Activated naive CD8-positive, alpha-beta T cell (primary cell): ENCODE results near the gene GHITM.
A peak's percentile ranks its signal among the peaks of the same experiment; 100 is the strongest.
"Not testable (repeated sequence)": the region's sequence is repeated elsewhere in the genome, so short reads cannot be mapped to it uniquely, and the experiment has no call there.

Experiments used
- H3K27ac Mint-ChIP-seq: one replicate; pipeline ENCODE4 v1.8.0; 2021; ENCODE audit warnings: mixed read lengths
- H3K27me3 Mint-ChIP-seq: one replicate; pipeline ENCODE4 v1.8.0; 2021; ENCODE audit warnings: mixed read lengths
- H3K36me3 Mint-ChIP-seq: one replicate; pipeline ENCODE4 v1.8.0; 2021; ENCODE audit warnings: mixed read lengths
- H3K4me1 Mint-ChIP-seq: one replicate; pipeline ENCODE4 v1.8.0; 2021; ENCODE audit warnings: low read depth, mixed read lengths
- H3K4me3 Mint-ChIP-seq: one replicate; pipeline ENCODE4 v1.8.0; 2021; ENCODE audit warnings: mild to moderate bottlenecking, mixed read lengths
- H3K9me3 Mint-ChIP-seq: one replicate; pipeline ENCODE4 v1.8.0; 2021; ENCODE audit warnings: low read depth, mixed read lengths

Gene GHITM, protein sequence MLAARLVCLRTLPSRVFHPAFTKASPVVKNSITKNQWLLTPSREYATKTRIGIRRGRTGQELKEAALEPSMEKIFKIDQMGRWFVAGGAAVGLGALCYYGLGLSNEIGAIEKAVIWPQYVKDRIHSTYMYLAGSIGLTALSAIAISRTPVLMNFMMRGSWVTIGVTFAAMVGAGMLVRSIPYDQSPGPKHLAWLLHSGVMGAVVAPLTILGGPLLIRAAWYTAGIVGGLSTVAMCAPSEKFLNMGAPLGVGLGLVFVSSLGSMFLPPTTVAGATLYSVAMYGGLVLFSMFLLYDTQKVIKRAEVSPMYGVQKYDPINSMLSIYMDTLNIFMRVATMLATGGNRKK

GRCh38 chr10:84139126-84140035 lies at the start of gene GHITM:
GHITM (plus strand) TSS chr10:84139509; CDS start chr10:84141501, 1,992 bp downstream.
- Mint-ChIP-seq H3K27me3 (no peaks in the 10 kb centered on the region), H3K36me3 (peaks cover 7% of the 10 kb centered on the region), H3K4me3 (peak within 1 kb of the TSS; percentile 95), H3K4me1 (peaks cover 45% of the 10 kb centered on the region), H3K27ac (peak within 1 kb of the TSS; percentile 99), H3K9me3 (no peaks in the 10 kb centered on the region)

GRCh38 chr10:84095811-84096497 lies 43.4 kb upstream of the GHITM start:
- Mint-ChIP-seq H3K27ac (no peak overlapping the region), H3K27me3 (peaks cover 1% of the 10 kb centered on the region), H3K4me1 (no peaks in the 10 kb centered on the region), H3K36me3 (no peaks in the 10 kb centered on the region), H3K9me3 (no peaks in the 10 kb centered on the region), H3K4me3 (no peak overlapping the region)

GRCh38 chr10:84097787-84098353 lies 41.4 kb upstream of the GHITM start:
- no peaks in the 10 kb centered on the region for H3K36me3 Mint-ChIP-seq
- H3K27ac Mint-ChIP-seq, result no peak overlapping the region
- no peaks in the 10 kb centered on the region for H3K9me3 Mint-ChIP-seq
- no peak overlapping the region for H3K4me3 Mint-ChIP-seq
- H3K4me1 Mint-ChIP-seq, result no peaks in the 10 kb centered on the region
- H3K27me3 Mint-ChIP-seq, result peaks cover 1% of the 10 kb centered on the region

DNA sequence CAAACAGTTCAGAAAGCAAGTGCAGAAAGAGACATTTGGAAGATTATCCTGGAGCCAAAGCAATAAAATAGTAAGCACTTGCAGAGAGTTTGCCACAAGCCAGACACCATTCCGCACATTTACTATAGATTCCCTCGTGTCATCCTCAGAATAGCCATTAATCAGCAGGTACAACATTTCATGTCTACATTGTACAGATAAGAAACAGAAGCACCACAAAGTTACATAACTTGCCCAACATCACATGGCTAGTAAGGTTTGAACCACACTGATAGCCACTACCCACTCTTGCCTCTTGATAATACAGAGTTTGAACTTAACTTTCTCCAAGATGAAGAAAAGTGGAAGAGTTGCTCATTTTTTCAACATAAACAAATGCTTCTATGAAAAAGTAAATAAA lies 40.6 kb upstream of the GHITM start:
- H3K36me3 Mint-ChIP-seq, result no peaks in the 10 kb centered on the region
- no peak overlapping the region for H3K27ac Mint-ChIP-seq
- no peak overlapping the region for H3K4me3 Mint-ChIP-seq
- peaks cover 1% of the 10 kb centered on the region for H3K27me3 Mint-ChIP-seq
- no peaks in the 10 kb centered on the region for H3K9me3 Mint-ChIP-seq
- no peaks in the 10 kb centered on the region for H3K4me1 Mint-ChIP-seq

GRCh38 chr10:84101042-84101441 lies 38.3 kb upstream of the GHITM start:
- Mint-ChIP-seq H3K9me3 (no peaks in the 10 kb centered on the region), H3K27ac (no peak overlapping the region), H3K4me1 (no peaks in the 10 kb centered on the region), H3K27me3 (no peaks in the 10 kb centered on the region), H3K36me3 (no peaks in the 10 kb centered on the region), H3K4me3 (no peak overlapping the region)

DNA sequence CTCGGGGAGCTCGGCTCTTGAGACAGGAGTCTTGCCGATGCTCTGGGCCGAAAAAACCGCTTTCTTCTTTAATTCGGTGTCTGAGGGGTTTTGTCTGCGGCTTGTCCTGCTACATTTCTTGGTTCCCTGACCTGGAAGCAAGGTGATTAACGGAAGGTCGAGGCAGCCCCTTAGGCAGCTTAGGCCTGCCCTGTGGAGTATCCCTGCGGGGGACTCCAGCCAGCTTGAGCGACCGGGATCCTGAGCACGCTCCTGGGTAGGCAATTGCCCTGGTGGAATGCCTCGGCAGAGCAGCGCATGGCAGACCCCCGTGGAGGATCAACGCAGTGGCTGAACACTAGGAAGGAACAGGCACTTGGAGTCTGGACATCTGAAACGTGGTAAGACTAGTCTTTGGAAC lies 30.5 kb upstream of the GHITM start:
- peaks cover 4% of the 10 kb centered on the region for H3K27me3 Mint-ChIP-seq
- no peak overlapping the region for H3K4me3 Mint-ChIP-seq

GRCh38 chr10:84109772-84110171 lies 29.5 kb upstream of the GHITM start:
- H3K27ac Mint-ChIP-seq, H3K9me3 Mint-ChIP-seq, H3K4me3 Mint-ChIP-seq, H3K27me3 Mint-ChIP-seq, H3K36me3 Mint-ChIP-seq, H3K4me1 Mint-ChIP-seq: not testable (repeated sequence)

More for the DNA sequence above, 30.5 kb upstream of the GHITM start:
- Mint-ChIP-seq H3K36me3 (no peaks in the 10 kb centered on the region), H3K4me1 (no peaks in the 10 kb centered on the region), H3K27ac (no peak overlapping the region), H3K9me3 (no peaks in the 10 kb centered on the region)

- H3K27ac Mint-ChIP-seq, H3K9me3 Mint-ChIP-seq, H3K4me3 Mint-ChIP-seq, H3K4me1 Mint-ChIP-seq, H3K36me3 Mint-ChIP-seq: not testable (repeated sequence)
- peaks cover 12% of the 10 kb centered on the region for H3K27me3 Mint-ChIP-seq
Measured at GRCh38 chr10:84113468-84113867, 25.8 kb upstream of the GHITM start.

DNA sequence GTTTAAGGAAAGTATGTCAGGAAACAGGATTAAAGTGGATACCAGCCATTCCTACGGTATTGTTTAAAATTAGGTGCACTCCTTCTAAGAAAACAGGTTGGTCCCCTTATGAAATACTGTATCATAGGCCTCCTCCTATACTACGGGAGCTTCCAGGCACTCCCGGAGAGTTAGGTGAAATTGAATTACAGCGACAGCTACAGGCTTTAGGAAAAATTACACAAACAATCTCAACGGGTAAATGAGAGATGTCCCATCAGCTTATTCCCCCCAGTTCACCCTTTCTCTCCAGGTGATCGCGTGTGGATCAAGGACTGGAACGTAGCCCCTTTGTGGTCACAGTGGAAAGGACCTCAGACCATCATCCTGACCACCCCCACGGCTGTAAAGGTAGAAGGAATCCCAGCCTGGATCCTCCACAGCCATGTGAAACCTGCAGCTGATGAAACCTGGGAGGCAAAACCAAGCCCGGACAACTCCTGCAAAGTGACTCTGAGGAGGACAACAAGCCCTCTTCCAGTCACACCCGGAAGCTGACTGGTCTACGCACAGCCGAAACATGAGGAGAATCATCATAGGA lies 25.1 kb upstream of the GHITM start:
- peaks cover 12% of the 10 kb centered on the region for H3K27me3 Mint-ChIP-seq
- no peaks in the 10 kb centered on the region for H3K9me3 Mint-ChIP-seq

DNA sequence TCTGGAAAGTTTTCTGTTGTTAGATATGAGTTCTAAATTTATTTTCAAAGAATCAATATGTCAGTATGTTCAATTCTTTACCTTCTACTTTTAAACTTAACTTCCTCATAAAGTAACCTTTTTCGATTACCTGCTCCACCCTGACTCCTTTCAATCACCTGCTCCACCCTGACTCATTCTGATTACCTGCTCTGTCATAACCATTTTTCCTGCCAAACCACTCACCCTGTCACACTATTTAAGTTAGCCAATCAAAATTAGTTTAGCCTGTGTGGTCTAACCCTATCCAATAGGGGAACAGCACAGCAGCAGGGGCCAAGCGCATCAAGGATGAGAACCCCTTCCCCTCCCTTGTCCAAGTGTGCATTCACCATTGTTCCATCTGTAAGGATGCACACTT lies 22.1 kb upstream of the GHITM start:
- H3K4me3 Mint-ChIP-seq, H3K4me1 Mint-ChIP-seq, H3K27ac Mint-ChIP-seq, H3K9me3 Mint-ChIP-seq, H3K36me3 Mint-ChIP-seq: not testable (repeated sequence)
- H3K27me3 Mint-ChIP-seq, result peaks cover 10% of the 10 kb centered on the region

More for the DNA sequence above, 25.1 kb upstream of the GHITM start:
- no peaks in the 10 kb centered on the region for H3K4me1 Mint-ChIP-seq
- H3K36me3 Mint-ChIP-seq, result no peaks in the 10 kb centered on the region
- H3K4me3 Mint-ChIP-seq, result no peak overlapping the region
- no peak overlapping the region for H3K27ac Mint-ChIP-seq

DNA sequence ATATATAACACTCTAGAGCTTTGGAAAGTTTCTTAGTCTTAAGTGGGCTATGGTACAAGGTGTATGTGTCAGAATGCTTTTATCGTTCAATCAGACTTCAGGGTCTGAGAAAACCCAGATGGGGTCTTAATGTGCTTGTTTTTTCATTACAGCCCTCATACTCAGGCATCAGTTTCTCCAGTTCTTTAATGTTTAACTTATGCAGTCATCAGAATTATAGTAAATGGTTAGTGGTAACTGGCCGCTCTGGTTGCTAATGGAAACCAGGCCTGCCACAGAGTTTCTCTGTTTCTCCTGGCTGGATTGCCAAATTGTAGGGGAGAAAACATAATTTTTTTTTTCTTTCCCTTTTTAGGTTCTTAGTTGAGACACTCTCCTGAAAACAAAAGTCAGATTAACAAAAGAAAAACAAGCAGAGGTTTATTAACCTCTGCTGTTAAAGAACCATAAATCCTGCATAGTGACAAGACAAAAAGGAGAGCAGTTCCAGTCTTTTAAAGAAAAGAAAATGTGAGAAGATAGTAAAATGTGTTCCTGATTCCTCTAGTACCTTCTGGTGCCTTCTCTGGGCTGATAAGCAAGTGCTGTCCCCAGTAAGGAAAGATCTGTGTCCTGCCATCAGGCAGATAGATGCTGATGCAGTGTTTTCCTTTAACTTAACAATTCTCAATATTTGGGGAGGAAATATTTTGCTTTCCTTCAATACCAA lies 21.5 kb upstream of the GHITM start:
- Mint-ChIP-seq H3K9me3 (no peaks in the 10 kb centered on the region), H3K4me1 (no peaks in the 10 kb centered on the region), H3K4me3 (no peak overlapping the region), H3K27ac (no peak overlapping the region), H3K36me3 (no peaks in the 10 kb centered on the region), H3K27me3 (peaks cover 10% of the 10 kb centered on the region)

DNA sequence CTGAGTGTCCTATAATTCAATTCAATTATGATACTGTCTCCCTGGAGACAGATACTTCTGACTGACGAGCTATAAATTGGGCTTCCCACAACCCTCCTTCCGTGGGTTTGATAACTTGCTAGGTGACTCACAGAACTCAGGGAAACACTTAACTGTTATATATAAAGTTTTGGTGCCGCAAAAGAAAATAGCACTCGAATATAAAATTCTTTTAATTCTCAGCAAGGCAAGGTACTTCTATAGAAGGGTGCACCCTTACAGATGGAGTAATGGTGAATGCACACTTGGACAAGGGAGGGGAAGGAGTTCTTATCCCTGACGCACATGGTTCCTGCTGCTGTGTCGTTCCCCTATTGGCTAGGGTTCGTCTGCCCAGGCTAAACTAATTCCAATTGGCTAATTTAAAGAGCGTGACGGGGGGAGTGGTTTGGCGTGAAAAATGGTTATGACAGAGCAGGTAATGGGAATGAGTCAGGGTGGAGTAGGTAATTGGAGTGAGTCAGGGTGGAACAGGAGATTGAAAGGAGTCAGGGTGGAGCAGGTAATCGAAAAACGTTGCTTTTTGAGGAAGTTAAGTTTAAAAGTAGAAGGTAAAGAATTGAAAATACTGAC lies 20.8 kb upstream of the GHITM start:
- Mint-ChIP-seq H3K27me3 (peaks cover 10% of the 10 kb centered on the region), H3K27ac (no peak overlapping the region), H3K36me3 (no peaks in the 10 kb centered on the region), H3K4me3 (no peak overlapping the region), H3K4me1 (no peaks in the 10 kb centered on the region), H3K9me3 (no peaks in the 10 kb centered on the region)

DNA sequence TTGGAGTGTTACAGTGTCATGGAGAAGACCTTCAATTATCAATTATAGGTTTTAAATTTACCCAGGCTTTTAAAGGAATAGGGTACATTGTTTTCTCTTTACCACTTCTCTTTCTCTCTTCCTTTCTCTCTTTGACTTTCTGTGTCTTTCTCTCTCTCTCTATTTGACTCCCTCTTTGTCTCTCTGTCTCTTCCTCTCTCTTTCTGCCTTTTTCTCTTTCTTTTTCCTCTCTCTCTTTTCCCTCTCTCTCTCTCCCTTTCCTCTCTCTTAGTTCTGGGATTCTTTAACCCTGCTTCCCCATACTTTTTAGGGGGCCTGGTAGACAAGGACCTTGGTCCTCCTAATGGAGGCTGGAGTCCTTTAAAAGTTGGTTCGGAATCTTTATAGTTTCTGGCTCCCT lies 15.9 kb upstream of the GHITM start:
- Mint-ChIP-seq H3K4me1 (no peaks in the 10 kb centered on the region), H3K27me3 (peaks cover 11% of the 10 kb centered on the region), H3K4me3 (no peak overlapping the region), H3K27ac (no peak overlapping the region), H3K9me3 (peaks cover 9% of the 10 kb centered on the region), H3K36me3 (peaks cover 10% of the 10 kb centered on the region)
